CD4-positive, alpha-beta T cell treated with Interleukin-6 for 4 hours (primary cell): ENCODE measurements around the gene PPP4C.
"Not testable (repeated sequence)": the region's sequence is repeated elsewhere in the genome, so short reads cannot be mapped to it uniquely, and the experiment has no call there.

Experiments used
- DNase-seq: peaks from one replicate; pipeline ENCODE4 v3.0.0-alpha.2; 2020; ENCODE audit warnings: mixed read lengths

The PPP4C gene

DNA sequence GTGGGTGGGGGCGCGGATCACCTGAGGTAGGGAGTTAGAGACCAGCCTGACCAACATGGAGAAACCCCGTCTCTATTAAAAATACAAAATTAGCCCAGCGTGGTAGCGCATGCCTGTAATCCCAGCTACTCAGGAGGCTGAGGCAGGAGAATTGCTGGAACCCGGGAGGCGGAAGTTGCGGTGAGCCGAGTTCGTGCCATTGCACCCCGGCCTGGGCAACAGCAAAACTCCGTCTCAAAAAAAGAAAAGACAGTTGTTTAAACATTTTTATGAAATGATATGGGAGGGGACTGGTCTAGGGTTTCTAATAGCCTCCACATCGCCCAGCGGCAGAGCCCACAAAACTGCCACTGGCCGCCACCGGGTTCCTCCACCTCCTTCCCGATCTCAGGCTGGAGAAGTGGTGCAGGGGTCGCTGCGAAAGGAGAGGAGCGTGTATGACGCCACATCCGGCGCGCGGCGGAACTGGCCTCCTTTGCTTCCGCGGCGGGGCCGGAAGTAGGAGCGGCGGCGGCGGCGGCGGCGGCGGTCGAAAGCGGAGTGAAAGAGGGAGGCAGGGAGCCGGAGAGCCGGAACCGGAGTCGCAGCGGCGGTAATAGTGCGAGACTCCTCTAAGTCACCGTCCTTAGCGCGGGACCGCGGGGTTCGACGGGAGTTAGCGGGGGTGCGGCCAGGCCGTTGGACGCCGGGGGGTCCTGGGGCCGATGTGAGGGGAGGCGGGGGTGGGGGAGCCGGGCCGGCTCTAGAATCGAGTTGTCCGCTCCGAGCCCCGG lies at the start of gene PPP4C:
TSS of gene PPP4C (plus strand) at position 492 of the 773 bp plus-strand sequence. CDS start 384 bp downstream, outside the sequence.
- DNase-seq: peak; percentile 91

DNA sequence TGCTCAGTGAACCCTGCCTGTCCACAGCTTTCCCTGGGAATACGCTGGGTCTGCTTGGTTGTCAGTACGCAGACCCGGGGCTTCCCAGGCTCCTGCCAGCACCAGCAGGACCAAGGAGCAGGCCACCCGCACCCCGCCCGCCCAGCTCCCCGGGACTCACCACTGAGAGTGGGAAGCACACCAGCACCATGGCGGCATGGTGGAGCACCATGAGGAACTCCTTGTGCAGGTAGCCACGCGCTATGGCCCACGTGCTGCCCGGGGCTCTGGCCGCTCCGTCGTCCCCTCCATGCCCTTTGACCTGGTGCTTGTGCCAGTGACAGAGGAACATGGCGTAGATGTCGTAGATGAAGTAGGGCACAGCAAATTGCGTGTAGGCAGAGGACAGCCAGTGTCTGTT lies 49.3 kb upstream of the PPP4C start:
- DNase-seq: no peak

DNA sequence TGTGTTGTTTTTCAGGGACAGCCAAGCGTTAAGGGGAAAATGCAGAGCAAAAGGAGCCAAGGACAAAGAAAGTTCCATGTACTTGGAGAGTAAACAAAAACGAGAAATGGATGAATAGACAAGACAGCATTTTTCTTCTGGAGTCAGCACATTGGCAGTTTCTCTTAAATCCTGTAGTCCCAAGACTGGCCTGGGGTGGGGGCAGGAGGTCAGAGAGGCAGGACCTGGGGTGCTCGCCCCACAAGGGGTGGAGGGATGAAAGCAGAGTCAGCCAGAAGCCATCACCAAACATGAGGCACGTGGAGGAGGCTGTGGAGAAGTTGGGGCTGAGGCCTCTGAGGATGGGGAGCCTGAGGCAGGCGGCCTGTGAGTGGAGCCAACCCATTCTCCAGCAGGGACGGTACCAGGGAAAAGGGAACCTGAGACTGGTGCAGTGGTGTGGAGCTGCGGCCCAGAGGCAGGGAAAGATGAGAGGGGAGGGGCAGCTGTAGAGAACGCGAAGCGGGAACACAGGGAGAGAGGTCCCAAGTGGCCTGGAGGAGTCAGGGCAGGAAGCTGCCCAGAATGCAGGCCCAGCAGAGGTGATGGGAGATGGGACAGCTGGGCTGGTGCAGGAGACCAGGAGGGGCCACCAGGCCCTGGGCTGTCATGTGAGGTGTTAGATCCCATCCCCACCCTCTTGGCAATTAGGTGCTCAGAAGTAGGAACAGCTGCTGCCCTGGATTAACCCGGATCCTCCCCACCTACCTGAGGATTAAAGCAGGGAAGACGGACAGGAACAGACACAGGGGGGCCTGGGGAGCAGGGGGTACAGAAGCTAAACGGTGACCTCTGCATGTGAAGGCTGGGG lies 48.0 kb upstream of the PPP4C start:
- DNase-seq: no peak

DNA sequence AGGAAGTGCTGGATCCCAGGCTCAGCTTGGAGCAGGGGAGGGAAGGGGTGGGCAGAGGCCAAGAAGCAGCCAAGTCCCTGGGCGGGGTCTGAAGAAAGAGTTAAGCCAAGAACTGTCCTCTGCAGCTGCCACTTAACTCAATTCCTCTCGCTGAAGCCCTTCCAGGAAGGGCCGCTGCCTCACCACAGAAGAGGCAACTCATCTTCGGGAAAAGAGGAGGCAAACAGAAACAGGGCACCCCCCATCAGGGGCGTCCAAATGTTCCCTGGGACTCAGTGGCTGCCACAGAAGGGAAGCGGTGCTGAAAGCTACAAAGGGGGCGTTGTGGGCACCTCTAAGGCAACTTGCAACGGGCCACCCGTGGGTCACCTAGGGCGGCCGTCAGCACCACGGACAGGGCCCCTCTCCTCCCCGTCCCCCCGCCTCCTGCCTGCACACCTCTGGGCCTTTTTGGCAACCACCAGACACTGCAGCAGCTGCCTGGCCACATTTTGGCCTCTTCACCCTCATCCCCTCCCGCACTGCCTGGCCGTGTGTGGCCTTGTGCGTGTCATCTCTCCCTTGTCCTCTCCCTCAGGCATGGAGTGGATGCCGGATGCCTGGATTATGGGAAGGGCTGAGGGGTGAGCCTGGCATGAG lies 47.2 kb upstream of the PPP4C start:
- peak; percentile 23 for DNase-seq

DNA sequence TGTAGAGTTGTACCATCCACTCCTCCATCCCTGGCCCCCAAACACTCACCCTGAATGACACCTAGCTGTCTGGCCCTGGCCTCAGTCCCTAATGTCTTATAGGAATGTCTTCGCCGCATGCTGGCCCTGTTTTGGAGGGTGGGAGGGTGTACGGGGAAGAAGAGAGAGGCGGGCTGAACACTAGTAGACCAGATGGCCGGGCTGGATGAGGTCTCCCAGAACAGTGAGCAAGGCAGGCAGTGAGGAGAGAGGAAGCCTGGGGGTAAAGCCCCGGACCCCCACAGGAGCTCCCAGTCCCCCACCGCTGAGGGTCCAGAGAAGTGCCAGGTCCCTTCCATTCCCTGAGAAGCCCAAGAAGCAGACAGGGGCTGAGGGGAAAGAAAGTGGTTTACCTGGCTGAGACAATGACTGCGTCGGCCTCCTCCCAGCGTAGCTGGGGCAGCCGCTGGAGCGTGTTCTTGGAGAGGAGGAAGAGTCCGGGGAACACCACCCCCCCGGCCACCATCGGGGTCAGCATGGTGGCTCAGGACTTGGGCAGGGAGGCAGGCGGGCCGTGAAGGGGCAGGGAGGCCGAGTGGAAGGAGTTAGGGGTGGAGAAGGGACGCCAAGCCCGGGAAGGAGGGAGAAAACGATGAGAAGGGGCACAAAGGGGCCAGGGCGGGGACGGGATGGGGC lies 45.6 kb upstream of the PPP4C start:
- no peak for DNase-seq

DNA sequence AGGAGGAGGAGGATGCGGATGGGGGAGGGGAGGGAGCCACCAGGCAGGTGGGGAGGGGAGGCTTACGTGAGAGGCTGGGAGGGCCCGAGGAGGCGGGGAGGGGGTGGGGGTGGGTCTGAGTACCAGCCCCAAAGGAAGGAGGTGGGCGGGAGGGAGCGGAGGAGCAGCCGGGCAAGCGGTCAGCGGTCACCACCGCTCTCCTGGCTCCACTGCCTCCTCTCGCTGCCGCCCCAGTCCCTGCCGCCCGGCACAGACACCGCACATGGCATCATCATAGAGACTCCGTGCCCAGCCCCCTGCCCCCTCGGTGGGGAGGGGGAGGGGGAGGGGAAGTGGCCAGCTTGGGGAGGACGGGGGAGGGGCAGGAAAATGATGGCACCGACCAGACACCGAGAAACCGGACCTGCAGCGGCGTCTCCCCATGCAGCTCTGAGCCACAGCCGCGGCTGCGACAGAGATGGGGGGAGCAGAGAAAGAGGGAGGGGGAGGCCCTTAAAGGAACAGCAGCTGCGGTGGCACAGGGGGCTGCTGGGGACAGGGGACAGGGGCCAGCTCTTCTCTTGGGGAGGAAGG lies 44.9 kb upstream of the PPP4C start, which contains the start of gene TLCD3B:
TSS of gene TLCD3B (minus strand) at position 431 of the 573 bp plus-strand sequence. CDS start 744 bp downstream, outside the sequence.
- DNase-seq: peak; percentile 22

DNA sequence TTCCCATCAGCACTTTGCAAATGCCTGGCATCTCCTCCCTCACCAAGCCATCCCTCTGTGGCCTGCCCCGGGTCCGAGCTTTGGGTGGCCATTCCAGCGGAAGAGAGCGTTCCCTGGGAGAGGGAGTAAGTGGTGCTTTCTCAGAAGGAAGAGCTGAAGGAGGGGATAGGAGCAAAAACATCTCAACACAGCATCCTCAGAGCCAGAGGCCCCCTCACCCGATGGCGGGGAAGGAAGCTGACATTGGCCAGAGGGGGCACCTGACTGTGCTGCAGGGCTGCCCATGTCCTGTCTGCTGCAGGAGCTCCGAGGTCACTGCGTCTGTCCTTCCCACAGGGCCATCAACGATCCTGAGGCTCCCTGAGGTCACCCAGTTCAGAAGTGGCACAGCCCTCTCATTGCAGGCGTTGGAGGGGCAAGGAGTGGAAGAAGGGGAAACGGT lies 44.3 kb upstream of the PPP4C start:
- no peak for DNase-seq

DNA sequence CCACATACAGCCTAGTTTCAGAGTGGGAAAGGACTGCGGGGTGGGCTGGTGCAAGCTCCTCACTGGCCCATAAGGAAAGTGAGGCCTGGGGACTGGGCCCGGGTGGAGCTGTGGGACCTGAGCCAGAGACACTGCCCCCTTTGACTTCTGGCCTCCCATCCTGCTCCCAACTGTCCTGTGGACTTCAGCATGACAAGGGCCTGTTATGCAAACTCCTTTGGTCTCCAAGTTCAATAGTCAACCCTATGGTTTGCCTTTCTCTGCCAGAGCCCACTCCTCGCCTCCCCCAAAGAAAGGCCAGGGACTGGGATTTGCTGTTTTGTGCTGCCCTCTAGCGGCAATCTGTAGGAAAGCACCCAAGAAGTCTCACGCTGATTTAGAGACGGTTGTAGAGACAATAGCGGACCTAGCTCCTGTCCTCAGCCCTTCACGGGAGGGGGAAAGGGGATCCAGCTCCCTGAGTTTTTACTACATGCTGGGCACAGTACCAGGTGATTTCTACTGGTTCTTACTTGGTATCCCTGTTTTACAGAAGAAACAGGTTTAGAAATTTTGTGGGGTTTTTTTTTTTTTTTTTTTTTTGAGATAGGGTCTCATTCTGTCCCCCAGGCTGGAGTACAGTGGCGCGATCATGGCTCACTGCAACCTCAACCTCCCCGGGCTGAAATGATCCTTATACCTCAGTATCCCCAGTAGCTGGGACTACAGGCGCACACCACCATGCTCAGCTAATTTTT lies 43.5 kb upstream of the PPP4C start:
- DNase-seq: peak; percentile 66

DNA sequence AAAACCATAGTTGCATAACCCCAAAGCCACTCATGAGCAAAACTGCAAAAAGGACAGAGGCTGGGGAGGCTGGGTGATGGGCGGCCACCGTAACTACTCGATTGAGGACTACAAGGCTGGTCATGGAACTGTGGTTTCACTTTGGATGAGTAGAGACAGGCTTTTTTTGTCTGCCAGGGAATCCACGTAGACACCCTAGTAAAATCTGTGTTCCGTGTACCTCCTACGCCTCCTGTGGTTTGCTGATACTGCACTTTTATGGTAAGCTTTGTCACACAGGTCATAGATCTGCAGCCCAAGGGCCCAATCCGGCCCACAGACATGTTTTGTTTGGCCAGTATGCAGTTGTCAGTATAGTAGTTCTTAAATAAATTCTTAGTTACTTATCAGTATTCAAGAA lies 42.5 kb upstream of the PPP4C start:
- DNase-seq: no peak

DNA sequence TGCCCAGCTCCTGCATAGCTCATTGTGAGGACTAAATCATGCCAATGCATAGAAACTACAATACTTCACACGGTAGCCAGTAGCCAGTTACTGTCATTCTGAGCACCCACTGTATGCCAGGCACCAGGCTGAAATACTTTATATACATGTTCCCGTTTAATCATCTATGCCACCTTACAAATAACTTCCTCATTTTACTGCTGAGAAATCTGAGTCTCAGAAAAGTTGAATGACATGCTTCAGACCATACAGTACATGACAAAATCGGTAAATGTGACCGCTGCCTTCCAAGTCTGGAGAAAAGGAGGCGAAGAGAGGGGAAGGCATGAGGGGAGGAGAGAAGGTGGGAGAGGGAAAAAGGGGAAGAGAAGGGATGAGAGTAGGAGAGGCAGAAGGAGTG lies 35.6 kb upstream of the PPP4C start:
- no peak for DNase-seq

DNA sequence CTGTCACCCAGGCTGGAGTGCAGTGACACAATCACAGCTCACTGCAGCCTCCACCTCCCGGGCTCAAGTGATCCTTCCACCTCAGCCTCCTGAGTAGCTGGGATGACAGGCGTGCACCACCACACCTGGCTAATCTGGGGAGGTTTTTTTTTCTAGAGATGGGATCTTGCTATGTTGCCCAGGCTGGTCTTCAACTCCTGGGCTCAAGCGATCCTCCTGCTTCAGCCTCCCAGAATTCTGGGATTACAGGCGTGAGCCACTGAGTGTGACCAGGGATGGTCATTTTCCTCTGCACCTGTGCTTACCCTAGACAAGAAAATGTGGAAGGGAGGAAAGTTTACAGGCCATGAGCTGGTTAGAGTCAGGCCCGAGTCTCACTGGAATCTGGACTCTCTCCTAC lies 35.1 kb upstream of the PPP4C start:
- not testable (repeated sequence) for DNase-seq

DNA sequence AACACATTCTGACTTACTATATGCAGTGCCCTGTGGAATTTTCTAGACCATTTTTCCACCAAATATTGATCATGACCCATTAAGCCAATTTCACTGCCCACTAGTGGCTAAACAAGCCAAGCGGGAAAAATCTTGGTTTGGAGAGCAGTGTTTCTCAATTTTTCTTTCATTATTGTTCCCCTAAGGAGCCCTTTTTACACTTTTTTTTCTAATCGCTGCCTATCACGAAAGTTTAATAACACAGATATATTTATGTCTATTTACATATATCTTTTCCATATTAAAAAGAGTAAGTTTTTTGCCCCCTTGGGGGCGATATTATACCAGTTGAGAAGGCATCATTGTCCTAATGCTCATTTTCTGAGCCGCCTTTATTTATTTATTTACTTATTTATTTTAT lies 34.0 kb upstream of the PPP4C start:
- peak; percentile 42 for DNase-seq

DNA sequence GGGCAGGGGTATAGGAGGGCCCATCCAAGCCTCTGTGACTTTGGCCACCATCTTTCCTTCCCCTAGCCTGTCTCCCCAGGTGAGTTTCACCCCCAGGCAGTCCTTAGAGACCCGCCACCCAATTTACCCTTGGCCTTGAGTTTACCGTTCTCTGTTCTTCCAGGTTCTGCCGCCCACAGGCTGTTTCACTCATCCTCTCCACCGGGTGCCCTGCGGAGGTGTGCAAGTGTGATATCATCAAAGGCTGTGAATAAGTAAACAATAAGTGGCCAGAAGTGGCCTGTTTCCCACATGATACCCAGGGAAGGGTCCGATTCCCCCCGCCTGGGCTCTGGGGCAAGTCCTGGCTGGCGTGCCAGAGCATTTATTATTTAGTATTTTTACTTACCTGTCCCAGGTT lies 29.6 kb upstream of the PPP4C start:
- DNase-seq: no peak

DNA sequence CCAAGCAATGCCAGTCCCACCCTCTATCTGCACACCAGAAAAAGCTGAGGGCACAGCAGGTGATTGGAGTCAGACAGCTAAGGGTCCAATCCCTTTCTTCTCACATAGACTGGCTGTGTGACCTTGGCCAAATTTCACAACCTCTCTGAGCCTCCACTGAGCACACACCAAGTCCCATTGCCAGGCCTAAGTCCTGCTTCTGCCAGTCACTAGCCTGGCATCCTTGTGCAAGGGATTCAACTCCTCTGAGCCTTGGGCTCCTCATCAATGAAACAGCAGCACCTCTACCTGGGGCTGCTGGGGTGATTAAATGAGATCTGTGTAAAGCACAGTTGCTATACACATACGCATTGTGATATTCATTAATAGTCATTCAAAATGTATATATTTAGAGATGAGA lies 29.2 kb upstream of the PPP4C start:
- DNase-seq: no peak

DNA sequence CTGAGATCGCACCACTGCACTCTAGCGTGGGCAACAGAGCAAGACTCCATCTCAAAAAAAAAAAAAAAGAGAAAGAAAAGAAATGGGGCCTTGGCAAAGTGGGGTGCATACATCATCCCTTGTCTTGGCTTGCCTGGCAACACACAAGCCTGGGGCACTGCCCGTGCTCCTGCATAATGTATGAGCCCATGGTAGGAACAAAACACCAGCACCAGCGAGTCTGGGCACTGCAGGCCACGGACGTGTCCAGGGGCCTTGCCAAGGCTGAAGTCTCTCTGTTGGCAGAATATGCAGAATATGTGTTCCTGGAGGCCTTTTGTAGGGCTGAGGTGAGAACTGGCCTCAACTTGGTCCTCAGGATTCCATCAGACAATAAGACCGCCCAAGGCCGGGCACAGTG lies 25.9 kb upstream of the PPP4C start:
- DNase-seq: no peak

DNA sequence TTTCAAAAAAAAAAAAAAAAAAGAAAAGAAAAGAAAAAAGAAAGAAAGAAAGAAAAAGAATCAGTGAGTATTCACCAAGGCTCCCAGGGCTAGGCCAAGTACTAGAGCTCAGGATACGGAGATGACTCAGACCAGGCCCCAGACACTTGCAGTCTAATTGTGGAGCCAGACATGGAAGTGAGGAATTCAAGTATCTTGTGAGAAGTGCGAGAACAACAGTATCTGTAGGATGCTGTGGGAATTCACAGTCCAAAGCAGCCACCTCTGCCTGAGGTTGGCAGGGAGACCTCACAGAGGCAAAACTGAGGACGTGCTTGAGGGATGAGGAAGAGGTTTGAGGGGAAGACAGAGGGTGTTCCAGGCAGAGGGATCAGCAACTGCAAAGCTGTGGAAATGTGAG lies 24.3 kb upstream of the PPP4C start:
- no peak for DNase-seq

DNA sequence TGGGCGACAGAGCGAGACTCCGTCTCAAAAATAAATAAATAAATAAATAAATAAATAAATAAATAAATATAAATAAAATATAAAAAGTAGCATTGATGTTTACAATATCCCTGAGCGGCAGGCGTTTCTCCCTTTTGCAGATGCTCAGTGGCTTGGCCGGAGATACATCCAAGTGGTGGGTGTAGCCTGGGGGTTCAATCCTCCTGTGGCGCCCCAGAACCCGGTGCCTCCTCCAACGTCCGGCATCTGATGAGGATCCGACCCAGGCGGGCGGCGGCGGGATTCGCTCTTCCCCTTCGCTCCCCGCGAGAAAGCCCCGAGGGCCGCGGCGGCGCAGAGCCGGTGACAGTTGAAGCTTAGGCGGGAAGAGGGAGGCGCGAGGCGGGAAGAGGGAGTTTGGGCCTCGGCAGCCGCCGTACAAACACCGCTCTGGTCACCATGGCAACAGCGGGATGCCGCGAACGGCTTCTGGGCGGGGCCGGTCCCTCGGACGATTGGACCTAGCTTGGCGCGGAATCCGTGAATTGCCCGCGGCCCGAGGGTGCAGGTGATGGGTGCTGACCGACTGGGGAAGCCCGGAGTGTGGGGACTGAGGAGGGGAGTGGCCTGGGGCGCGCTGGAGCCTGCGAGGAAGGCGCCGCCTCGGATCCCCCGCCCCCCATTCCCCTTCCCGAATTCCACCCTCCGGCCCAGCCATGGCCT lies 23.0 kb upstream of the PPP4C start:
- peak; percentile 91 for DNase-seq

DNA sequence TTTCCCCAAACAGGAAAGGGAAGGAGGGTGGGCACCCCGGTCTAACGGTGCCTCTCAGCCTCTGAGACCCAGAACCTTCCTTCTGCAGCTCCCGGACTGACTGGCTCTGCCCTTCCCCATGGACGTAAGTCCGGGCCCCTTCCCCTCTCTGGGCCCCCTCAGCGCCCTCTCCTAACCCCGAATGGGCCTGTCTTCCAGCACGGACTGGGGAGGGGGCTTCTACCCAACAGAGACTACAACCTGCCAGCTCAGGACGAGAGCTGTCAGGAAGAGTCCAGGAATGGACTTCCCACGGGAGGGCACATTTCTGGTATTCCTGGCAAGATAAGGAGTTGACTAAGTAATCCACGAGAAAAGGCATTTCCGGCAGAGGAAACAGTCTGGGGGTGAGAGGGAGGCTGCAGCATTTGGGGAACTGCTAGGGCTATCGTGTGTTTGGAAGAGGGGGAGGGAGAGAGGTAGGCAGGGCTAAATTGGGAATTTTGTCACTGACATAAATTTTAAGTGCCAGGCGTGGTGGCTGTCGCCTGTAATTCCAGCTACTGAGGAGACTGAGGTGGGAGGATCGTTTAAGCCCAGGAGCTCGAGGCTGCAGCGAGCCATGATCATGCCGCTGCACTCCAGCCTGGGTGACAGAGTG lies 22.3 kb upstream of the PPP4C start:
- DNase-seq: no peak

DNA sequence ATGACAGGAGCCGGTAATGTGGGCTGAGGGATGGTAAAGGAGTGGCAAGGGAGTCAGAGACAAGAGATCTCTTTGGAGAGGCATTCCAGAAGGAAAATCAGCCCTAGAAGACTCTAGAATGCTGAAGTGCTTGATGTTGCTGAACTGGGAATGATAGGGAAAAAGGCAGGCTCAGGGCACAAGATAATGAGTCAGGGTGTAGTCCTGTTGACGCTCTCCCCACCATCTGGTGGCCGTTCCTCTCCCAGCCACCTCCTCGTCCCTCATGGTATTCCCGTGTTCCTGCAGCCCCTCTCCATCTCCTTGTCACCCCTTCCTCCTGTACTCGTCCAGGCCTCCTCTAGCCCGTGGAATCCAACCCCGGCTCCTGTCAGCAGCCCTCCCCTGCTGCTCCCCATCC lies 21.3 kb upstream of the PPP4C start:
- DNase-seq: no peak

DNA sequence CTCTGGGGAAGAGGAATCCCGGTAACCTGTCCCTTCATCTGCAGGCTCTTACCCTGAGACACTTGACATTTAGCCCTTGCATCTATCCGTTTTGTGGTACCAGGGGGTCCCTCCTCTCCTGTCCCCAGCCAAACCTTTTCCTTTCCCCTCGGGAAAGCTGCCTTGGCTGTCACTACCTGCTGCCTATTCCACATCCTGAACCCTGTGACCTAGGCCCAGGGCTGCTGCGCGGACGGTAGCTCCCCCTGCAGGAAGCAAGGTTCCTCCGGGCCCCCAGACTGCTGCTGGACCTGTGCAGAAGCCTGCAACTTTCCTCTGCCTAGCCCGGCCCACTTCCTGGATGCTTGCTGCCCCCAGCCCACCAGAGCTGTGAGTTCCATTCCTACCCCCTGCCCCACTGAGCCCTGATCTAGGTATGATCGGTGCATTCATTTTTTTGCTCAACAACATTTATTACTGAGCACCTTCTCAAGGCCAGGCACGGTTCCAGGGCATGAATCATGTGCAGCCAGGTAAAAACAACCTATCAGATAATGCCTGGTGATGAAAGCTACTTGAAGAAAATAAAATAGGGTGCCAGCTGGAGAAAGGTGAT lies 20.7 kb upstream of the PPP4C start:
- DNase-seq: peak; percentile 61
